ENCODE data around the gene KIF3B.
A peak's percentile ranks its signal among the peaks of the same experiment; 100 is the strongest.
"Not testable (repeated sequence)": the region's sequence is repeated elsewhere in the genome, so short reads cannot be mapped to it uniquely, and the experiment has no call there.

Gene KIF3B

DNA sequence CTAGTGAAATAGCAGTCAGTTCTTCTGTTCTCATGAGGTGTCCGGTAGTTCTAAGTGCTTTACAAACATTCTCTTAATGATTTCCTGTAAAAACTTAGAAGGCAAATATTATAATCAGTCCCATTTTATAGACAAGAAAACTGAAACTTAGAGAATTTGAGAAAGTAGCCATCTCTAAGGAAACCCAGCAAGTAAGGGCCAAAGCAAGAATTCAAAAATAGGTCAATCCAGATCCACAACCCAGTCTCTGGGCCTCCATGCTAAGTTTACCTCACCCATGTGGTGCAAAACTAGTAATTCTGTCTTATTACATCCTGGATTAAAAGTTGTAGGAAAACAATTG is 53.1 kb downstream of the KIF3B start:
- DNase-seq (ENCODE audit: low spot score), result no peak

DNA sequence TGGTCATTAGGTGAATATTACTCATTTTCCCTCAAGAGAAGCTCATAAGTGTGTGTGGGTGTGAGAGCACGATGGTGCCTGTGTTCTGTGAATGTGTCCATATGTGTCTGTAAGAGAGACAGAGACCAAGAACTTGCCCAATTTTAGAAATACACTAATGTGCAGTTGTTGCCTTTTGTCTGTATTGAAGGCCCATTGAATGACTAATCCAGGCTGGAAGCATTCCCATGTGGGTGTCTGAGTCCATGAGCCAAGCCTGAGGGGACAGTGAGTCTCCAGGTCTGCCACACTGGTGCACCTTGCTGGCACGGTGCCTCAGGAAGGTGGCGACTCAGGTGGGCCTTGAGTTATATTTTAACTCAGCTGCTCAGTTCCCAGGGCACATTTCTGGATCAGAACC is 55.2 kb downstream of the KIF3B start:
- no peak for DNase-seq (ENCODE audit: low spot score)

- DNase-seq (ENCODE audit: low spot score), result no peak
Measured at GRCh38 chr20:32333181-32333987, 55.9 kb downstream of the KIF3B start.

DNA sequence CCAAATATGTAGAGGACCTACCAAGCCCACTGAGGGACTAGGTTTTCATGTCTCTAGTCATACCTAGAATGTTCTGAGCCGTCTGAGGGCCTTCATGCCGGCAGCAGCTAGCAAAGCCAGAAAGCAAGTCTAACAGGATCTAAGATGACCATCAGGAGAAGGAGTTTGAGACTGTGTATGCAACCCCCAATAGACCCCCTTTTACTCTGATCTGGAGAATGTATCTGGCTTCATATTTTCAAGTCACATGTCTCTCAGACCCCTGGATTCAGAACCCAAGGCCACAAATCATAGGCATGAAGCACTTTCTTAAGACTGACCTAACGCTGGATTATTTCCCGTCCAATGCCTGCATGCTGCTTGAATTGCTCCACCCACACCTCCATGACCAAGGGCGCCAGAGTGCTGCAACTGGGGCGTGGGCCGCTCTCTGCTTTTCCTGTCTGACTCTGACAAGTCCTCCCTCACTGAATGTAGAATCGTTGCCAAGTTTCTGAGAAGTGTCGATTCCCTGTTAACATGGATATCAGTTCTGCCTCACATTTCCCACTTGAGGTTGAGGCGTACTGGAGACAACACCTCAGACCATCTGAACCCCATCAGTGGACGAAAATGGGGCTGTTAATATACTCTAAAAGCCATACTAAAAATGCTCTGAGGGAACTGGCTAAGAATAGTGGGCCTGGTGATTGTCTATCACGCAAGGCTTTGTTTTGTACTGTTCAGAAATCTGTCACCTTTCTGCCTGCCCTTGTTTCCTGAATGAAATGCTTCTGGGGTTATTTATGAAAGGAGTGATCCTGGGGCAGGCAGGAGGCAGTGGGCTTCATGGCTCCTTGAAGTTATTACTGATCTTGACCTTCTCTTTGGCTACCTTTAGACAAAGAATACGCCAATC is 56.8 kb downstream of the KIF3B start:
- DNase-seq (ENCODE audit: low spot score), result no peak

- peak; percentile 26 for DNase-seq (ENCODE audit: low spot score)
Measured at GRCh38 chr20:32336918-32337347, 59.5 kb downstream of the KIF3B start.

GRCh38 chr20:32337937-32338661 is 60.6 kb downstream of the KIF3B start:
- DNase-seq (ENCODE audit: low spot score), result no peak

GRCh38 chr20:32338665-32339064 is 61.2 kb downstream of the KIF3B start:
- DNase-seq (ENCODE audit: low spot score), result no peak

DNA sequence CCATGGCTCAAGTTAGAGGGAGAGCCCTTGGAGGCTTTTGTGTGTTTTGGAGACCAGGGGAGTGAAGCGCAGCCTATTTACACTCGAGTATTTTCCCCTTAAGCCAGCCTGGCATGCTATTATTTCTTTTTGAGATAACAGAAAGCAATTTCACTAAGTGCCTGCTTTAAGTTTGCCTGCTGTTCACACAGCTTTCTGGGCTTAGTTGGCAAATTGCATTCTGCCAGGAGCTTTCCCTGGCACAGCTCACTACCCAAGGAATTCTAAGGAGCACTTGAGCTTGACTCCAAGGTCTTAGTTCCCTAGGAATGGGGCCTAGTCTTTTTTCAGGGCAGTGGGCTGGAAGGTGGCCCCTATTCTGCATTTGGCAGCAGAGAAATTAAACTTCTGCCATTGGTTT is 61.7 kb downstream of the KIF3B start:
- DNase-seq (ENCODE audit: low spot score), result no peak

DNA sequence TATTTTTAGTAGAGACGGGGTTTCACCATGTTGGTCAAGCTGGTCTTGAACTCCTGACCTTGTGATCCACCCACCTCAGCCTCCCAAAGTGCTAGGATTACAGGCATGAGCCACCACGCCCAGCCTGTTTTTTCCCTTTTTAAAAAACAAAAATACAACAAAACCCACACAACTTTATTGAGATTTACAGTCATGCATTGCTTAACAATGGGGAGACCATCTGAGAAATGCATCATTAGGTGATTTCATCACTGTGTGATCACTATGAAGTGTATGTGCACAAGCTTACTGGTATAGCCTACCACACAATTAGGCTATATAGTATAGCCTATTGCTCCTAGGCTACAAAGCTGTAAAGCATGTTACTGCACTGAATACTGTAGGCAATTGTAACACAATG is 63.6 kb downstream of the KIF3B start:
- not testable (repeated sequence) for DNase-seq (ENCODE audit: low spot score)

DNA sequence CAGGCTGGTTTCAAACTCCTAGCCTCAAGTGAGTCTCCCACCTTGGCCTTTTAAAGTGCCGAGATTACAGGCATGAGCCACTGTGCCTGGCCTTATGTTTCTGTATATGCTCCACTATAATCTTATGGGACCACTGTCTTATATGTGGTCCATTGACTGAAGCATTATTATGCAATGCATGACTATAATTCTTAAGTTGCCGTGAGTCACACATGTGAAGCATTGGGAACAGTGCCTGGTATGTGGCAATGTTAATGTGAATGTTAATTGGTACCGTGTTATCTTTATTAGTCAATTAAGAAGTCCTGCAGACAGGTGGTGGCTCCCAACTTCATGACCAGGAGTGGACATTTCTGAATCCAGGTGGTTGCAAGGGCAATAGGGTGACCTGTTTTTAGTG is 66.0 kb downstream of the KIF3B start:
- no peak for DNase-seq (ENCODE audit: low spot score)

DNA sequence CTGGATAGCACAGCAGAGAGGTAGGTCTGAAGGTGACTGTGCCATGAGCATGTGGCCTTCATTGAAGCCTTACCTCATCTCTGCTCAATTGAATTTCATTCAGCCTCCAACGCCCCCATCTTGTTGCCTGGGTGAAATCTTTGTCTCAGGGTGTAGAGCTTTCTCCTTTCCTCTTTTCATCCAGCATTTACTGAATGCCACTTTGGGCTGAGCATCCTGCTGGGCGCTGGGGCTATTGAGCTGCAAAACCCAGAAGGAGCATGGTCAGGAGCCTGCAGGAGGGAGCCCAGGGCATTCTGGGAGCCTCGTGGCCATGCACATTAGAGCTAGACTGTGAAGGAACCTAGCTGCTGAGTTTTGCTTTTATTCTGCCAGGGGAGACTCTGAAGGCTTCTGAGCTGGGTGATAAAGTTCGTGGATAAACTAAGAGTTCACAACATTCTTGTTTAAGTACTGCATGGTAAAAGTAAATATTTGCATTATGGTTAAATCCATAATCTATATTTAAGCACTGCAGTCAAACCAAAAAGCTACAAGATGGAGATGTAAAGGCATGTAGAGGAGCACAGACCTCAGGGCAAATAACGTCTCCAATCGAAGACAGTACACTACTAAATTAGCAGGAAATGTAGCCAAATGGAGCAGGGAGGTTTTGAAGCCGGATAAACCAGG is 67.5 kb downstream of the KIF3B start:
- DNase-seq (ENCODE audit: low spot score), result no peak

DNA sequence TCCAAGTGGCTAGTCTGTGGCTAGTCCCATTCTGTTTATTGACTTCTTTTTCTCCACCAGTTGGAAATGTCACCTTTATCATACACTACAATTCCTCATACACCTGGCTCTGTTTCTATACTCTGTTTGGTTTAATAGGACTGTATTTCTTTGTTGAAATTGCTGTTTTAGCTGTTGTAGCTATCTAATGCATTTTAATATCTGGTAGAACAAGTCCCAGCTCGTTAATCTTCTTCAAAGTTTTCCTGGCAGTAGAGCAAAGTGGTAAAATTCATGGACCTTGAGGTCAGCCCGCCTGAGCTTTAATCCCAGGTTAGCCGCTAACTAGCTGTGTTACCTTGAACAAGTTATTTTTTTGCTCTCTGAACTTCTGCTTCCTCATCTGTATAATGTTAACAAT is 70.8 kb downstream of the KIF3B start:
- DNase-seq (ENCODE audit: low spot score), result no peak

- DNase-seq (ENCODE audit: low spot score), result no peak
Measured at GRCh38 chr20:32350421-32350820, 73.0 kb downstream of the KIF3B start.

DNA sequence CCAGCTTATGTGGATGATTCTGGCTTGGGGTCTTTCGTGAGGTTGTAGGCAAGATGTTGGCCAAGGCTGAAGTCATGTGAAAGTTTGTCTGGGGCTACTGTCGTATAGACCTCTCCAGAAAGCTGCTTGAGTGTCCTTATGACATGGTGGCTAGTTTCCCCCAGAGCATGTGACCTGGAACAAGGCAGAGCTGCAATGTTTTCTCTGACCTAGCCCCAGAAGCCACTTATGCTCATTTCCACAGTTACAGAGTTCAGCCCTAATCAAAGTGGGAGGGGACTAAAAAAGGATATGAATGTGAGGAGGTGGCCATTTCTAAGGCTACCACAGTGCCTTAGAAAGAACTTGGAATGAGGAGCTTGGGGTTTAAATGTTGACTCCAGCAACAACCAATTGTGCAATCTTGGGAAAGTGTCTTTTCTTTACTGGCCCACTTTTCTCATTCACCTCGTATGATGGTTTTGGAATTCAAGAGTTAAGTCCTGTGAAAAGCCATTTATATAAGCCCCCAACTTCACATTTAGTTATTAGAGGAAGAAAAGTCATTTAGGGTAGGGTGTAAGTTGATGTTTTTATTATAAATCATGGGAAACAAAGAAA is 74.8 kb downstream of the KIF3B start:
- no peak for DNase-seq (ENCODE audit: low spot score)

GRCh38 chr20:32353848-32354496 is 76.5 kb downstream of the KIF3B start:
- no peak for DNase-seq (ENCODE audit: low spot score)

DNA sequence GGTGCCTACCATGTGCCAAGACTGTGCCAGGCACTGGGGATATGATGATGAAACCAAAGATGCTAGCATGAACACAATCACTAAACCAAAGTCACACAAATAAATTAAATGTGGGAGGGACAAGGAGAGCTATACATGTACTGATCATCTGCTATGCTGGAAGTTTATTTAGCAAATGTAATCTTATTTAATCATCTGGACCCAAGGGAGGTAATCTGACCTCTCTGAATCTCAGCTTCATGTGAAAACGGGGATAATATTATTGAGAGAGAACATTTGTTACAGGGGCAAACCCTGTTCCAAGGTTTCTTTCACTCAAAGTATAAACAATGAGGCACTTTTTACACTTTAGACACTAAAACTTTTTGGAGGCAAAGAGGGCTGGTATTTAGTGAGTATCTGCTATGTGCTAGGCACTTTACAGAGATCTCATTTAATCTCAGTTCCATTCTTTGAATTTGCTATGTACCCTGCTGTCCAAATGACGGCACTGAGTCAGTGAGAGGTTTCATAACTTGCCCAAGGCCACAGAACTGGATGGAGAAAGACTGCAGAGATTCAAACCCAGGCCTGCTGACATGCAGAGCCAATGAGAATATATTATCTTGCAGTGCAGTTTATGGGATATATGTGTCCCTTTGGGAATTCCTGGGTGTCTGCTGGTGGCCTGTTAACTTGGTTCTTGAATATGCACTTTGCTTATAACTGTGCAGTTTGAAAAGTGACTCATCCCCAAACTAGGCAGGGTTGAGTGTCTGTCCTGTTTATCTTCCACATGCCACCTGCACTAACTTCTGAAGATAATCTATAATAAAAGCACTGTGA is 77.4 kb downstream of the KIF3B start:
- no peak for DNase-seq (ENCODE audit: low spot score)

DNA sequence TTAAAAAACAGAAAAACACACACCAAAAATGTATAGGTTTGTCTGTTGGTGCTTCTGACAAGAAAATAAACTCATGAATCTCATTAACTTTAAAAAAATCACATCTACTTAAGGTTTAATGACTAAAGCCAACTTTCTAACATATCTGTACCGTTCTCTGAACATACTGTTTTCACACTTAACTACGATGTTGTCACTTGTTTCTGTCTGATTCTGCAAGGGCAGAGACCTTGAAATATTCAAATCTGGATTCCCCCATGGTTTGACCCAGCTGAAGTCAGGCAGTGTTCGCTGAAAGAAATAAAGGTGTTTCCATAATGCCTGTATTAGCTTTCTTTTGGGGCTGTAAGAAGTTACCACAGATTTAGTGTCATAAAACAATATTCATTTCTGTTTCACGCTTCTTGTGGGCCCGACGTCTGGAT is 78.0 kb downstream of the KIF3B start:
- DNase-seq (ENCODE audit: low spot score), result no peak

DNA sequence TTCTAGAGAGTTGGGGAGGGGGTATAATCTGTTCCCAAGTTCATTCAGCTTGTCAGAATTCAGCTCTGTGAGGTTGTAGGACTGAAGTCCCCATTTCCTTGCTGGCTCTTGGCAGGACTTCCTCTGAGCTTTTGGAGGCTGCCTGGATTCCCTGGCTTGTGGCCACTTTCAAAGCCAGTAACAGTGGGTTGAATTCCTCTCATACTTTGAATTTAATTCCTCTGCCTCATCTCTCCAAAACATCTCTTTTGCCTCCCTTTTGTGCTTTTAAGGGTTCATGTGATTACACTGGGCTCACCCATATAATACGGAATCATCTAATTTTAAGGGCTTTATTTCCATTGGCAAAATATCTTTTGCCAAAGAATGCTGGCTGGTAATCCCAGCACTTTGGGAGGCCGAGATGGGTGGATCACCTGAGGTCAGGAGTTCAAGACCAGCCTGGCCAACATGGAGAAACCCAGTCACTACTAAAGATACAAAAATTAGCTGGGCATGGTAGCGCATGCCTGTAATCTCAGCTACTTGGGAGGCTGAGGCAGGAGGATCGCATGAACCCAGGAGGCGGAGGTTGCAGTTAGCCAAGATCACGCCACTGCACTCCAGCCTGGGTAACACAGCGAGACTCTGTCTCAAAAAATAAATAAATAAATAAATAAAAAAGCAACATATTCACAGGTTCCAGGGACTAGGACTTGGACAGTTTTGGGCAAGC is 78.6 kb downstream of the KIF3B start:
- DNase-seq (ENCODE audit: low spot score), result not testable (repeated sequence)

DNA sequence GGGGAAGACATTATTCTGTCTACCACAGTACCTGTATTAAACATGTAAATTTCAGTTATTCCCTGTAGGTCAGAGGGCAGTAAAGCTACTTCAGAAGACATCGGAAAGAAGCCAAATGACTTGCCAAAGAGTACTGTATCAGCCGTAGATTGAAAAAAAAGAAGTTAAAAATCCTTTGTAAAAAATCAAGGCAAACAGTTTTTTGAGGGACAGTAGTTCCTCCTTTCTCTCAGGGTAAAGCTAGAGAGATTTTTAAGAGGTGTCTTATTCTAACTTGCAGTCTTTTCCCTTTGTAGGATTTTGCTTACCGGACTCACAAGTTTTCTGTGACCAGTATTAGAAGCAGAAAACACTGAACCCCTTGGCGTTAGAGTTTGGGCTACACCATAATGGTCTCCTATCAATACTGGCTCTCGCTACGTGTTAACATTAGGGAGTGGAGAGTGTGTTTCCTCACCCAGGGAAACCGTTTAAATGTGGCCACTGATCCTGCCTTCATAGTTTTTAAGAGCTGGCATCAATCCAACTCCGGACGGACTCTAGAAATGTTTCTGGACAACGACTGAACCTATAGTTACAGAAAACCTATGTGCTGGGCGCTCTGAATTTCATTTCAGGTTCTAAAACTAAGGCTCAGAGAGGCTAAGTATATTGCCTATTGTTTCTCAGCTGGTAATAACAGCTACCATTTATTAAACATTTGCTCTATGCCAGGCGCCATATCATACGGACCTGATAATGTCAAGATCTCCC is 79.3 kb downstream of the KIF3B start:
- DNase-seq (ENCODE audit: low spot score), result no peak

Measured in globus pallidus (tissue), 1 donor.